HG03354 (cell line): ENCODE measurements around the gene FAM193A.
"Not testable (repeated sequence)": the region's sequence is repeated elsewhere in the genome, so short reads cannot be mapped to it uniquely, and the experiment has no call there.

ENCODE experiments used
- ATAC-seq: cut with Tn5 transposase; IDR thresholded peaks from one replicate; pipeline ENCODE4 v1.9.1; 2021; ENCODE audit warnings: mild to moderate bottlenecking; ENCODE audit not compliant: unreplicated experiment, poor library complexity, severe bottlenecking

The FAM193A gene

DNA sequence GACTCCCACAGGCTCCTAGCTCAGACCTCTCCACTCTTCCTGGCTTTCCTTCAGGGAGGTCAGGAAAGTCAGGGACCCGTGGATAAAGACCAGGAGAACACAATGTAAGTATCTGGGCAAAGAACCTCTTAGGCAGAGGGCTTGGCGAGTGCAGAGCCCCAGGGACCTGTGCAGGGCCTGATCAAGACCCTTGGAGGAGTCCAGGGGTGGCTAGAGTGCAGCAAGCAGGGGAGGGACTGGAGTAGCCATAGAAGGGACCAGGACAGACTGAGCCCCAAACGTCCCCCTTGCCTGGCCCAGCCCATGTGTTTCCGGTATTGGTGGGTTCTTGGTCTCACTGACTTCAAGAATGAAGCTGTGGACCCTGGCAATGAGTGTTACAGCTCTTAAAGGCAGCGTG is 225.6 kb downstream of the FAM193A start:
- ATAC-seq: no peak

DNA sequence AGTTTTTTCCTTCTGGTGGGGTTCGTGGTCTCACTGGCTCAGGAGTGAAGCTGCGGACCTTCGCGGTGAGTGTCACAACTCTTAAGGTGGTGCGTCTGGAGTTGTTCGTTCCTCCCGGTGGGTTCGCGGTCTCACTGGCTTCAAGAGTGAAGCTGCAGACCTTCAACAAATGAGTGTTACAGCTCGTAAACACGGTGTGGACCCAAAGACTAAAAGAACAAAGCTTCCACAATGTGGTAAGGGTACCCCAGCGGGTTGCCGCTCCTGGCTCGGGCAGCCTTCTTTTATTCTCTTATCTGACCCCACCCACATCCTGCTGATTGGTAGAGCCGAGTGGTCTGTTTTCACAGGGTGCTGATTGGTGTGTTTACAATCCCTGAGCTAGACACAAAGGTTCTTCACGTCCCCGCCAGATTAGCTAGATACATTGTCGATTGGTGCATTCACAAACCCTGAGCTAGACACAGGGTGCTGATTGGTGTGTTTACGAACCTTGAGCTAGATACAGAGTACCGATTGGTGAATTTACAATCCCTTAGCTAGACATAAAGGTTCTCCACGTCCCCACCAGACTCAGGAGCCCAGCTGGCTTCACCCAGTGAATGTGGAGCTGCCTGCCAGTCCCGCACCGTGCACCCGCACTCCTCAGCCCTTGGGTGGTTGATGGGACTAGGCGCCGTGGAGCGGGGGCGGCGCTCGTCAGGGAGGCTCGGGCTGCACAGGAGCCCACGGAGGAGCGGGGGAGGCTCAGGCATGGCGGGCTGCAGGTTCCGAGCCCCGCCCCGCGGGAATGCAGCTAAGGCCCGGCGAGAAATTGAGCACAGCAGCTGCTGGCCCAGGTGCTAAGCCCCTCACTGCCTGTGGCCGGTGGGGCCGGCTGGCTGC is 226.3 kb downstream of the FAM193A start:
- not testable (repeated sequence) for ATAC-seq

- ATAC-seq: no peak
Observed at GRCh38 chr4:2763511-2763967, 227.1 kb downstream of the FAM193A start.

GRCh38 chr4:2765832-2766526 is 229.5 kb downstream of the FAM193A start:
- ATAC-seq: no peak

- no peak for ATAC-seq
Observed at GRCh38 chr4:2767046-2767704, 230.7 kb downstream of the FAM193A start.

GRCh38 chr4:2767705-2768074 is 231.2 kb downstream of the FAM193A start:
- ATAC-seq: no peak

GRCh38 chr4:2768124-2768523 is 231.7 kb downstream of the FAM193A start:
- ATAC-seq: no peak

DNA sequence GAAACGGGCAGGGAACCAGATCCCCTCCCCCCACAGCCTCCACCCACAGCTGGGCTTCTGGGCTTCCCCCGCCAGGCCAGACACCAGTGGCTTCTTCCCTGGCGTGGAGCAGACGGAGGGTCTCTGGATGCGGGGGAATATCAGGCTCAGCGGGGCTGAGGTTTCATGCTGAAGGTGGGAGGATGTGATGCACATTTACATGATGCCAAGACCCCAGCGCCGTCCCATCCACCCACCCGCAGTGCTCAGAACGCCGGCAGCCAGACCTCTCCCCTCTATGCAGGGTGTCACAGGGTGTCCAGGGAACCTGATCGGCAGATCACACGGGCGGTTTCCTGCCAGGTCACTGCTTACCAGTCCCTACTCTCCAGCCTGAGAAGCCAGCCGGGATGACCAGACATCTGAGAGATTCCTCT is 232.5 kb downstream of the FAM193A start:
- no peak for ATAC-seq

DNA sequence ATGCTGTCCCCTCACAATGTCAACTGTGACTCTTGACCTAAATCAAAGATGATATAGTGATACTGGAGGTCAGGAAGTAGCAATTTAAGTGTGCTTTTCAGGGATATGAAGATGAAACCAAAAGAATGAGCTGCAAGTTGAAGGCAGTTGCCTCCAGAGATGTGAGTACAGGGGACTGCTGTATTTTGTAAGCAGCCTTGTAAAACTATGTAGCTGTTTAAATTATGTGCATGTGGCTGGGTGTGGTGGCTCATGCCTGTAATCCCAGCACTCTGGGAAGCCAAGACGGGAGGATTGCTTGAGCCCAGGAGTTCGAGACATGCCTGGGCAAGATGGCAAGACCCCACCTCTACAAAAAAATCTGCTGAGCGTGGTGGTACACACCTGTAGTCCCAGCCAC is 234.8 kb downstream of the FAM193A start:
- no peak for ATAC-seq

DNA sequence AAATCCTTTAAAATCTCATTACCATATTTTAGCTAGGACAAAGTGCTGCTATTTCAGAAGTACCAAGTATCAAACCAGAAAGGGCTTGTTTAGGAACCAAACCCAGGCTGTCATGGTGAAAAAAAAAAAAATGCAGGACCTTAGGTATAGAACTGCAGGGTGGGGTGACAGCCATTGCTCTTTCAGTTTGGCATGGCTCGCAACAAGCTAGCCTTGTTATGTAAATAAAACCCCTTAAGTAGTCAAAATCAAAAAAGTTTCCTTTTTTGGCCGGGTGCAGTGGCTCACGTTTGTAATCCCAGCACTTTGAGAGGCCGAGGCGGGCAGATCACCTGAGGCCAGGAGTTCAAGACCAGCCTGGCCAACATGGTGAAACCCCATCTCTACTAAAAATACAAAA is 244.2 kb downstream of the FAM193A start:
- not testable (repeated sequence) for ATAC-seq

GRCh38 chr4:2781911-2782310 is 245.5 kb downstream of the FAM193A start:
- no peak for ATAC-seq
